ENCODE results near the gene MAP4K2.

GRCh38 chr11:64772303-64773018, 30.6 kb downstream of the MAP4K2 start:
- TF ChIP-seq CTCF (IDR thresholded peaks at IDR 0.05) (no peak), POLR2A (IDR thresholded peaks at IDR 0.05) (no peak)

Data from uterus (tissue), 2 donors.